ENCODE measurements around the gene PAX7. TPM values are rescaled to one million over a fixed set of nuclear protein-coding genes. Genes with fewer than 3 reads are reported as not detected.

The PAX7 gene
- total RNA-seq, 2 experiments from 2014 or later = not detected

DNA sequence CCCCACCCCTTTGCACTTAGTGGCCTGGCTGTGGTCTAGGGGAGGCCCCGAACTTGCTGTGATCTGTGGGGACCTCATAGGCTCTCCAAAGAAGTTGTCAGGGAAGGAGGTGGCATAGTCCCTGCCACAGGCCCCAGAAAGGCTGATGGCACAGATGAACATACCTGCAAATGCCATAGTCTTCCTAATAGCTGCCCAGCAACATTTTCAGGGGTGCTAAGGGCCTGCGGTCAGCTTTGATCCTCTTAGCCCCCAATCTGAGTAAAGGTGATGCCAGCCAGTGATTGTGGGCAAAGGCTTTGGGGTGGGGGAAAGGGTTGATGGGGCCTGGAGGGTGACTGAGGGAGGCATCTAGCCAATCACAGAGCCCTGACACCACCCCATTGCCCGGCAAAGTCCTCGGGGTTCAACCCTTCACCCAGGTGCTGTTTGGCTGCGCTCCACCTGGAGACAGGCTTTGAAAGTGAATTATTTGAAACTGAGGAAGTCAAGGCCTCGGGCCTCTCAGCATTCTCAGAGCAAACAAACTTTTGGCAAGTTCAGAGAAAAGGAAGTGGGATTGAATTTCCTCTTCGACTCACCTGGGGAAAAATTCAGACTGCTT lies 35.8 kb downstream of the PAX7 start:
- ChIA-PET POLR2A (no interaction called here), CTCF (no interaction called here)
- H3K36me3 Mint-ChIP-seq (ENCODE audit: low read depth) = no peaks in the 10 kb centered on the region
- H3K27ac Mint-ChIP-seq = no peak overlapping the region
- no peaks in the 10 kb centered on the region for H3K27me3 Mint-ChIP-seq
- H3K4me3 Mint-ChIP-seq = no peak overlapping the region
- DNase-seq = no peak
- H3K4me1 Mint-ChIP-seq = peaks cover 10% of the 10 kb centered on the region
- H3K9me3 Mint-ChIP-seq = no peaks in the 10 kb centered on the region

- no peak overlapping the region for H3K27ac Mint-ChIP-seq
- peaks cover 10% of the 10 kb centered on the region for H3K4me1 Mint-ChIP-seq
- CTCF ChIA-PET = interaction anchor here (1.0 kb wide), 1 partner anchor 14 kb away, joined by 5 read pairs; no protein-coding TSS in a partner anchor
- no peak overlapping the region for H3K4me3 Mint-ChIP-seq
- no peaks in the 10 kb centered on the region for H3K27me3 Mint-ChIP-seq
- H3K9me3 Mint-ChIP-seq = no peaks in the 10 kb centered on the region
- no peak for DNase-seq
- no peaks in the 10 kb centered on the region for H3K36me3 Mint-ChIP-seq (ENCODE audit: low read depth)
- POLR2A ChIA-PET = no interaction called here
Measured at GRCh38 chr1:18667333-18667732, 36.7 kb downstream of the PAX7 start.

- Mint-ChIP-seq H3K4me3 (no peak overlapping the region), H3K9me3 (no peaks in the 10 kb centered on the region), H3K27ac (no peak overlapping the region), H3K27me3 (peaks cover 2% of the 10 kb centered on the region), H3K4me1 (peaks cover 10% of the 10 kb centered on the region), H3K36me3 (ENCODE audit: low read depth) (no peaks in the 10 kb centered on the region)
- POLR2A ChIA-PET = no interaction called here
- CTCF ChIA-PET = no interaction called here
- DNase-seq = no peak
Measured at GRCh38 chr1:18668046-18668445, 37.4 kb downstream of the PAX7 start.

GRCh38 chr1:18668750-18669404 lies 38.2 kb downstream of the PAX7 start:
- POLR2A ChIA-PET = no interaction called here
- H3K36me3 Mint-ChIP-seq (ENCODE audit: low read depth) = no peaks in the 10 kb centered on the region
- peaks cover 5% of the 10 kb centered on the region for H3K27me3 Mint-ChIP-seq
- H3K4me3 Mint-ChIP-seq = no peak overlapping the region
- H3K27ac Mint-ChIP-seq = no peak overlapping the region
- CTCF ChIA-PET = no interaction called here
- H3K4me1 Mint-ChIP-seq = peaks cover 10% of the 10 kb centered on the region
- no peaks in the 10 kb centered on the region for H3K9me3 Mint-ChIP-seq
- DNase-seq = no peak

GRCh38 chr1:18670121-18670867 lies 39.6 kb downstream of the PAX7 start:
- Mint-ChIP-seq H3K27ac (no peak overlapping the region), H3K36me3 (ENCODE audit: low read depth) (no peaks in the 10 kb centered on the region), H3K4me1 (peaks cover 10% of the 10 kb centered on the region), H3K9me3 (no peaks in the 10 kb centered on the region), H3K27me3 (peaks cover 8% of the 10 kb centered on the region), H3K4me3 (no peak overlapping the region)
- ChIA-PET POLR2A (no interaction called here), CTCF (no interaction called here)
- no peak for DNase-seq

DNA sequence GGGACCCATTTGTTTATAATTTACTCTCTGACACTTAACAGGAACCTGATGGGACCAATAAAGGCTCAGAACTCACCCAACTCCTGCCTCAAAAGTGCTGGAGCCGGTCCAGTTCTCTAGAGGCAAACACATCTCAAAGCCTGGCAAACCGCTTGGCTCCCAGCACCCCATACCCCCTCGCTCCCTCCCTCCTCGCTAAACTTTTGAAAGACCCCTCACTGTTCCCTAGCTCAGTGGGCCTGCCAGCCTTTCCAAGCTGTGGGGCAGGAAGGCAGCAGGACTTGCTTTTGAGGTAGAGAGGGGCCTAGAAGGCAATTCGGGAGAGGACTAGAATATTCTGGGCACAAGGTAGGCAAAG lies 40.2 kb downstream of the PAX7 start:
- POLR2A ChIA-PET = no interaction called here
- peaks cover 10% of the 10 kb centered on the region for H3K27me3 Mint-ChIP-seq

DNA sequence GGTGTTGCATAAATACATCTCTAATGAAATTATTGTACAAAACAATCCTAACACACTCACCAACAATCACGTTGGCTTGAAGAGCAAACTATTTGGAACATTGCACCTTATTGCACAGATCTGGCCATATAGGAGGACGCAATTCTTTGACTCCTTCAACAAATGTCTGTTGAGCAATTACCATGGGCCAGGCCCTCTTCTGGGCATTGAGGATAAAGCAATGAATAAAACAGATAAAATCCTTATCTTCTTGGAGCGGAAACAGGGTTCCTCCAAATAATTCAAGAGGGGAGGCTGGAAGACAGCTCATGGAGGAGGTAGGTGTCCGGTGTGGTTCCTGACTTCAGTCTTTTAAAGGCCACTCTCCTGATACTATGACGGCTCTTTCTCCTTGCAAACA lies 43.3 kb downstream of the PAX7 start:
- Mint-ChIP-seq H3K27ac (no peak overlapping the region), H3K36me3 (ENCODE audit: low read depth) (no peaks in the 10 kb centered on the region), H3K4me1 (no peaks in the 10 kb centered on the region), H3K4me3 (no peak overlapping the region), H3K27me3 (peaks cover 16% of the 10 kb centered on the region), H3K9me3 (no peaks in the 10 kb centered on the region)
- ChIA-PET POLR2A (no interaction called here), CTCF (no interaction called here)
- DNase-seq = no peak

More for the DNA sequence above, 40.2 kb downstream of the PAX7 start:
- CTCF ChIA-PET = no interaction called here
- Mint-ChIP-seq H3K9me3 (no peaks in the 10 kb centered on the region), H3K36me3 (ENCODE audit: low read depth) (no peaks in the 10 kb centered on the region), H3K4me1 (peaks cover 10% of the 10 kb centered on the region), H3K27ac (no peak overlapping the region), H3K4me3 (no peak overlapping the region)
- no peak for DNase-seq

DNA sequence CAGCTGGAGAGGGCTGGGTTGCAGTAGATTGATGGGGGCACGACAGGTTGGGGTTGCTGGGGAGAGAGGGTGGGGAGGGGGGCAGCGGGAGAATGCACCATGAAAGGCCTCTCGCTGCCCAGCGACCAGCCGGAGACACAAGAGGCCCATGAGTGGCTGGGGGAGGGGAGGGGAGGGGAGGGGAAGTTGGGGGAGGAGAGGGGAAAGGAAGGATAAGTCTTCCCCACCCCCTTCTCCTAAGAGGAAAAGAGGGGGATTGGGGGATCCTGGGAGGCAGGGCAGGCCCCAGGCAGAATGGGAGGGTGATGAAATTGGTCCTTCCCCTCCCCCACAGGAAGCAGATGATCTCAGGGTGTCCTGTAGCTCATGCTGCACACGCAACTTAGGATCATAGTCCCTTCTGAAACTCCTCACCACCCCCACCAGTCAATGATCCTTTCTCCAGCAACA lies 45.7 kb downstream of the PAX7 start:
- ChIA-PET CTCF (no interaction called here), POLR2A (no interaction called here)
- Mint-ChIP-seq H3K4me1 (peaks cover 2% of the 10 kb centered on the region), H3K9me3 (no peaks in the 10 kb centered on the region), H3K27me3 (peaks cover 19% of the 10 kb centered on the region), H3K27ac (no peak overlapping the region), H3K4me3 (no peak overlapping the region), H3K36me3 (ENCODE audit: low read depth) (no peaks in the 10 kb centered on the region)
- DNase-seq = no peak

DNA sequence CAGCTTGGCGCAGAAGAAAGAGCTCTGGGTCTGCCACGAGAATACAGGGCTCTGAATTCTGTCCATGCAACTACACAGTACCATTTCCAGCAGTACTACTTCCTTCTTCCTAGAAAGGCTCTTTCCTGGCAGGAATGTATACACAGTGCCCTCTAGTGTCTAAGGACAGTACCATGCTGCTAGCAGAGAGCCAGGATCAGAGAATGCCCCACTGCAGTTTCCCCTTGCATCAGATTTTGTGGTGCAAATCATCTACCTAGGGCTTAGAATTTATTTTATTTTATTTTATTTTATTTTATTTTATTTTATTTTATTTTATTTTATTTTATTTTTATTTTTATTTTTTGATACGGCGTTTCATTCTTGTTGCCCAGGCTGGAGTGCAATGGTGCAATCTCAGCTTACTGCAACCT lies 50.8 kb downstream of the PAX7 start:
- no peaks in the 10 kb centered on the region for H3K9me3 Mint-ChIP-seq
- H3K27ac Mint-ChIP-seq = no peak overlapping the region
- ChIA-PET POLR2A (no interaction called here), CTCF (interaction anchor here (0.6 to 0.8 kb wide), 4 partner anchors 10 to 91 kb away, joined by 3 to 5 read pairs (median 4); no protein-coding TSS in a partner anchor)
- H3K36me3 Mint-ChIP-seq (ENCODE audit: low read depth) = no peaks in the 10 kb centered on the region
- H3K27me3 Mint-ChIP-seq = peaks cover 9% of the 10 kb centered on the region
- peaks cover 2% of the 10 kb centered on the region for H3K4me1 Mint-ChIP-seq
- peak; percentile 39 for DNase-seq
- H3K4me3 Mint-ChIP-seq = no peak overlapping the region

DNA sequence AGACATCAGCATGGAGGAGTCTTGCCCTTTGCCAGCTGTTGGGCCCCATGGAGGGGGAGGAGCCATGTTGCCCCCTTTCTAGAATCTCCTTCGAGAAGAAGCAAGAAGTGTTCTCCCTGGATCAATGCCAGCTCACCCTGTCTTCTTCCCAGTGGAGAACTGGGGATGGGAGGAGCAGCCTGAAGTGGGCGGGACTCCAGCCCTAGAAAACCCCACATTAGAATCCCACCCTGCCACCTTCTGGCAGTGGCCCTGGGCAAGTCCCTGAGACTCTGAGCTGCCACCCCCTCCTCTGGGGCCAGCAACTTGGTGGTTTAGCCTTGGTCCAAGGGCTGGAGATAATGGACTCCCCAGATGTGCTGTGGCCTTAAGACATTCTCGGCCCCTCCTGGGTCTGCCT lies 51.7 kb downstream of the PAX7 start:
- no peaks in the 10 kb centered on the region for H3K36me3 Mint-ChIP-seq (ENCODE audit: low read depth)
- no peak overlapping the region for H3K4me3 Mint-ChIP-seq
- DNase-seq = no peak
- ChIA-PET POLR2A (no interaction called here), CTCF (no interaction called here)
- peaks cover 2% of the 10 kb centered on the region for H3K4me1 Mint-ChIP-seq
- H3K27ac Mint-ChIP-seq = no peak overlapping the region
- peaks cover 7% of the 10 kb centered on the region for H3K27me3 Mint-ChIP-seq
- H3K9me3 Mint-ChIP-seq = no peaks in the 10 kb centered on the region

DNA sequence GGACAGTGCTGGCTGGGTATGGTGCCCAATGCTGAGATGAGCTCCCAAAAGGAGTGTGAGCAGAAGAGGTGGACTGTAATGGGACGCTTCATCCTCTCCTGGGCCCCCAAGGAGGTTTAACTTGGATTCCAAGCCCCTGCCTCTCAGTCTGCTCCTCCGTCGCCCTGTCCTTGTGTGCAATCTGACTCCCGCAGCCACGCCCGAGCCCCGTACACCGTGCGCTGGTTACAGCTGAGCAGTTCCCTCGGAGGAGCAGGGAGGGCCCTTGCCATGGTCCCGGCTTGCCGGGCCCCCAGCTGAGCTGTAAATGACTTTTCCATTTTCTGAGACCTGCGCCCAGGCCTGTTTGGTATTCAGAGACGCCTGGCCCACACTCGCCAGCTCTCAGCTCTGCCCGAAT lies 53.7 kb downstream of the PAX7 start:
- POLR2A ChIA-PET = no interaction called here
- no peak overlapping the region for H3K27ac Mint-ChIP-seq
- DNase-seq = no peak
- H3K9me3 Mint-ChIP-seq = no peaks in the 10 kb centered on the region
- no peaks in the 10 kb centered on the region for H3K36me3 Mint-ChIP-seq (ENCODE audit: low read depth)
- peaks cover 7% of the 10 kb centered on the region for H3K27me3 Mint-ChIP-seq
- peaks cover 2% of the 10 kb centered on the region for H3K4me1 Mint-ChIP-seq
- H3K4me3 Mint-ChIP-seq = no peak overlapping the region
- CTCF ChIA-PET = no interaction called here

DNA sequence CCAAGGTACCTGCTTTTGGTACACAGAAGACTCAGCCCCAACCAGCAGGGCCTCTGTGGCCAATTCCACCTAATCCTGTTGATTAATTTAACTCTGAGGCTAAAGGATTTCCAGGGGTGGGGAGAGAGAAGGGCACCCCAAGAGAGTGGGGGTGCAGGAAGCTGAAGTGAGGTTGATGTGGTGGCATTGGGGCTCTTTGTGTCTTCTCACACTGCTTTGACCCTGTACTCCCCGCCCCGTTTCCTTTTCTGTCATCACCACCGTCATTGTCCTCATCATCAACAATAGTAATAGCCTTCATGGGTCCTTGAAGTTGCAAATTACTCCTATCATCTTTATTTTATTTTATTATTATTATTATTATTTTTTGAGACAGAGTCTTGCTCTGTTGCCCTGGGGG lies 55.9 kb downstream of the PAX7 start:
- Mint-ChIP-seq H3K27ac (no peak overlapping the region), H3K9me3 (no peaks in the 10 kb centered on the region), H3K4me1 (no peaks in the 10 kb centered on the region), H3K27me3 (peaks cover 4% of the 10 kb centered on the region), H3K4me3 (no peak overlapping the region), H3K36me3 (ENCODE audit: low read depth) (no peaks in the 10 kb centered on the region)
- DNase-seq = no peak
- POLR2A ChIA-PET = no interaction called here
- CTCF ChIA-PET = no interaction called here

DNA sequence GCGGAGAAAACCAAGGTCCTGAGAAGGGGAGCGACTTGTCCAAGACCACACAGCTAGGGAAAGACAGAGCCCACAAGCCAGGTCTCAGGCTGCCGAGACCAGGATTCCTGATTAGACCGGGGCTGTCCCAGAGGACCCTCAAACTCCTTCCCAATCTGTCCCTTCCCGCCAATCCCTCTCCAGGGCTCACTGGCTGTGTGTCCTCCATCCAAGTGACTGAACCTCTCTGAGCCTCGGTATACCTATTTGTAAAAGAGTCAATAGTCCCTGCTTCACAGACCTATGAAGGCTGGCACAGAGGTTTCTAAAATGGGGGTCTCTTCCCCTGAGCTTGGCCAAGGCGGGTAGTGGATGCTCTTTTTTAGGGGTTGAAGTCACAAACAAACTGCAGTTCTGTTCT lies 56.6 kb downstream of the PAX7 start:
- ChIA-PET POLR2A (no interaction called here), CTCF (no interaction called here)
- Mint-ChIP-seq H3K4me3 (no peak overlapping the region), H3K4me1 (no peaks in the 10 kb centered on the region), H3K9me3 (no peaks in the 10 kb centered on the region), H3K27ac (no peak overlapping the region), H3K36me3 (ENCODE audit: low read depth) (no peaks in the 10 kb centered on the region), H3K27me3 (peaks cover 4% of the 10 kb centered on the region)
- no peak for DNase-seq
